A549 (cell line): Measurements from ENCODE around the gene ZNF662. TPM values are rescaled to one million over a fixed set of nuclear protein-coding genes. Genes with fewer than 3 reads are reported as not detected.
A peak's percentile ranks its signal among the peaks of the same experiment; 100 is the strongest.

Source experiments
- ATAC-seq, 2 experiments: fragments of 200-7000 bp in 1 of 2; fragments of >200 bp in 1 of 2; cut with Nextera tagmentation in 1 of 2; cut with Tn5 transposase in 1 of 2; 3 replicates each; pipeline versions ENCODE4 v1.8.0 to v1.9.1; 2018 to 2020; ENCODE audit warnings: mild to moderate bottlenecking in 1 of 2, moderate library complexity in 1 of 2
- CTCF ChIA-PET: fragments of 300-600 bp; sonication (Branson Sonifier 250); formaldehyde crosslinking; extraction: SDS; loops from one replicate; lab custom pipeline; 2021; ENCODE audit warnings: antibody characterized with exemption, inconsistent platforms; lab: Yijun Ruan, JAX
- POLR2A ChIA-PET: fragments of 350-600 bp; formaldehyde crosslinking; extraction: SDS; loops from one replicate; lab custom pipeline; 2021; ENCODE audit warnings: antibody characterized with exemption, inconsistent platforms; lab: Yijun Ruan, JAX
- DNase-seq, 2 experiments: peaks; one replicate each; pipeline versions ENCODE4 v3.0.0 to v3.0.0-alpha.2; 2011 to 2016; ENCODE audit warnings: low read depth in 1 of 2, low spot score in 1 of 2
- FAIRE-seq: peaks from 2 replicates; lab custom pipeline; 2011; peaks lifted over from hg19 to GRCh38; lab: Jason Lieb, UNC
- H3K27ac ChIP-seq, 2 experiments: fragments of >200 bp; sonication (Bioruptor Twin); formaldehyde crosslinking; 3 replicates each; pipeline ENCODE4 v1.5.1; 2016 to 2017
- H3K4me1 ChIP-seq: fragments of >200 bp; sonication (Bioruptor Twin); formaldehyde crosslinking; 3 replicates; pipeline ENCODE4 v1.6.1; 2016
- H3K4me2 ChIP-seq: fragments of >200 bp; sonication (Bioruptor Twin); formaldehyde crosslinking; 3 replicates; pipeline ENCODE4 v1.6.1; 2016
- H3K4me3 ChIP-seq: fragments of >200 bp; sonication (Bioruptor Twin); formaldehyde crosslinking; 3 replicates; pipeline ENCODE4 v1.5.1; 2016
- H3K9me3 ChIP-seq: fragments of >200 bp; sonication (Bioruptor Twin); formaldehyde crosslinking; 3 replicates; pipeline ENCODE4 v1.6.1; 2016
- EHMT2 ChIP-seq: fragments of 200-600 bp; sonication (generic); IDR thresholded peaks from 2 replicates; pipeline ENCODE4 v1.6.1; 2016; ENCODE audit warnings: antibody characterized with exemption, low read depth, mild to moderate bottlenecking, moderate library complexity
- ESRRA ChIP-seq: fragments of 150-350 bp; IDR thresholded peaks from 2 replicates; pipeline ENCODE4 v1.6.1; 2014; ENCODE audit warnings: mild to moderate bottlenecking, low read length, borderline replicate concordance
- GATA3 ChIP-seq: IDR thresholded peaks from 2 replicates; pipeline ENCODE4 v1.6.1; 2012; ENCODE audit warnings: borderline replicate concordance
- NPAS2 ChIP-seq: fragments of 250-450 bp; sonication (Bioruptor Pico); IDR thresholded peaks from 2 replicates; pipeline ENCODE4 v1.8.0; 2022; ENCODE audit warnings: mild to moderate bottlenecking, moderate library complexity, borderline replicate concordance
- NR3C1 ChIP-seq: fragments of >200 bp; sonication (Bioruptor Twin); formaldehyde crosslinking; IDR thresholded peaks from 3 replicates; pipeline ENCODE4 v1.6.1; 2017
- POLR2A ChIP-seq: IDR thresholded peaks from 2 replicates; pipeline ENCODE4 v1.6.1; 2012; ENCODE audit warnings: mild to moderate bottlenecking, low read length
- RARB ChIP-seq: fragments of 250-450 bp; sonication (Bioruptor Pico); IDR thresholded peaks from 2 replicates; pipeline ENCODE4 v1.8.0; 2021; ENCODE audit warnings: mild to moderate bottlenecking, moderate library complexity
- REST ChIP-seq: fragments of 200-600 bp; sonication (generic); IDR thresholded peaks from 2 replicates; pipeline ENCODE4 v1.6.1; 2016; ENCODE audit warnings: antibody characterized with exemption, mild to moderate bottlenecking, moderate library complexity
- RFX5 ChIP-seq: fragments of 450-650 bp; IDR thresholded peaks from 2 replicates; pipeline ENCODE4 v1.7.1; 2014; ENCODE audit warnings: antibody characterized with exemption, mild to moderate bottlenecking, moderate library complexity
- SMC3 ChIP-seq: fragments of >200 bp; sonication (Bioruptor Twin); formaldehyde crosslinking; IDR thresholded peaks from 3 replicates; pipeline ENCODE4 v1.6.1; 2018; ENCODE audit warnings: inconsistent platforms
- TP53 ChIP-seq: fragments of 250-450 bp; sonication (Bioruptor Pico); IDR thresholded peaks from 2 replicates; pipeline ENCODE4 v1.5.0; 2021; ENCODE audit warnings: mild to moderate bottlenecking, moderate library complexity
- ZC3H11A ChIP-seq: fragments of 450-650 bp; IDR thresholded peaks from 2 replicates; pipeline ENCODE4 v1.6.1; 2014; ENCODE audit warnings: antibody characterized with exemption, mild to moderate bottlenecking
- ZNF302 ChIP-seq: fragments of 250-450 bp; sonication (Bioruptor Pico); IDR thresholded peaks from 2 replicates; pipeline ENCODE4 v1.9.0; 2021; ENCODE audit warnings: inconsistent platforms, mild to moderate bottlenecking, moderate library complexity
- WGBS: methylation state at CpG from one replicate; pipeline ENCODE4 v1.1.6; 2017; ENCODE audit errors: missing lambda C conversion rate; 5-methylcytosine and 5-hydroxymethylcytosine counted together
- polyA plus RNA-seq, 4 experiments: library from polyadenylated mRNA; depleted of rRNA in 3 of 4; stranded (reverse); fragments of >200 nt; fragmentation: RNase III in 1 of 4; extraction: RNeasy Plus Mini Kit Qiagen cat#74134 plus additional on column Dnase treatment in 1 of 4; gene quantifications; 2 replicates in 3 of 4; 3 replicates in 1 of 4; pipeline ENCODE4 v1.2.3, GENCODE V29; 2011 to 2017
- TF ChIP-seq, protein P1 (sequence below): fragments of 450-650 bp; IDR thresholded peaks from 2 replicates; pipeline ENCODE4 v1.6.1; 2014; ENCODE audit warnings: antibody characterized with exemption
- TF ChIP-seq, protein P2 (sequence below): IDR thresholded peaks from 2 replicates; pipeline ENCODE4 v1.6.1; 2012

ZNF662 gene
- polyA plus RNA-seq, 2 of the 4 experiments (the other 2 are of a cell fraction) = not detected

DNA sequence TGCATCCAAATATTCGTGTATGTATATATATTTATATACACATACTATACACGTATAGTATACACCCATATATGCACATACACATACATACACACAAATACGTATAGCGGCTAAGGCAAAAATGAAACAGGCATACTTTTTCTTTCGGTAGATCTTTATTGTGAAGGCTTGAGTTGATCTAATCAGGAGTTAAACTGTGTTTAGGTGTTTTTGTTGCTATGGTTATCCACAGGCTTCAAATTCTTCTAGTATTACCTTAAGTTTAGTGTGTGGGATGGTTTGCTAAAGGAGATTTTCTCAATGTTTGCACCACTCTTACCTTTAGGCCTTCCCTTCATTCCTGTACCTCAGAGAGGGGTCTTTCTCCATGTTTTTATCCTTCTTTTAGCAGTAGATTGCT lies 28.2 kb downstream of the ZNF662 start (continued):
- TF ChIP-seq SMC3 (no peak), POLR2A (no peak), ESRRA (no peak)
- TF ChIP-seq, protein P1, sequence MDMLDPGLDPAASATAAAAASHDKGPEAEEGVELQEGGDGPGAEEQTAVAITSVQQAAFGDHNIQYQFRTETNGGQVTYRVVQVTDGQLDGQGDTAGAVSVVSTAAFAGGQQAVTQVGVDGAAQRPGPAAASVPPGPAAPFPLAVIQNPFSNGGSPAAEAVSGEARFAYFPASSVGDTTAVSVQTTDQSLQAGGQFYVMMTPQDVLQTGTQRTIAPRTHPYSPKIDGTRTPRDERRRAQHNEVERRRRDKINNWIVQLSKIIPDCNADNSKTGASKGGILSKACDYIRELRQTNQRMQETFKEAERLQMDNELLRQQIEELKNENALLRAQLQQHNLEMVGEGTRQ = no peak

- Histone ChIP-seq H3K9me3 (no peaks in the 10 kb centered on the region), H3K4me1 (no peaks in the 10 kb centered on the region), H3K27ac (no peak overlapping the region), H3K4me3 (no peak overlapping the region), H3K4me2 (no peak overlapping the region)
- WGBS = 2% methylated on average over 2 of the region's 2 CpGs
- POLR2A ChIA-PET = no interaction called here
- TF ChIP-seq REST = peak; percentile 42; the same call in 1 of the 2 replicates
- no peak for TF ChIP-seq EHMT2
- no peak for DNase-seq
- FAIRE-seq = no peak
- CTCF ChIA-PET = interaction anchor here (0.9 kb wide), 1 partner anchor 27 kb away, joined by 3 read pairs; no protein-coding TSS in a partner anchor
- no peak for ATAC-seq
Observed at GRCh38 chr3:42934910-42935309, 29.0 kb downstream of the ZNF662 start.

GRCh38 chr3:42935472-42935871 lies 29.5 kb downstream of the ZNF662 start:
- 0% methylated on average over 1 of the region's 1 CpG for WGBS
- no peak for ATAC-seq
- Histone ChIP-seq H3K4me1 (no peaks in the 10 kb centered on the region), H3K9me3 (no peaks in the 10 kb centered on the region), H3K27ac (no peak overlapping the region), H3K4me2 (no peak overlapping the region), H3K4me3 (no peak overlapping the region)
- FAIRE-seq = no peak
- DNase-seq = no peak
- TF ChIP-seq NR3C1 (no peak), GATA3 (no peak), ZNF302 (CRISPR knock-in tag) (no peak), RARB (CRISPR knock-in tag) (no peak), NPAS2 (CRISPR knock-in tag) (no peak)
- TF ChIP-seq, protein P1 = no peak
- ChIA-PET CTCF (interaction anchor here (0.9 kb wide), 1 partner anchor 26 kb away, joined by 3 read pairs; no protein-coding TSS in a partner anchor), POLR2A (no interaction called here)

DNA sequence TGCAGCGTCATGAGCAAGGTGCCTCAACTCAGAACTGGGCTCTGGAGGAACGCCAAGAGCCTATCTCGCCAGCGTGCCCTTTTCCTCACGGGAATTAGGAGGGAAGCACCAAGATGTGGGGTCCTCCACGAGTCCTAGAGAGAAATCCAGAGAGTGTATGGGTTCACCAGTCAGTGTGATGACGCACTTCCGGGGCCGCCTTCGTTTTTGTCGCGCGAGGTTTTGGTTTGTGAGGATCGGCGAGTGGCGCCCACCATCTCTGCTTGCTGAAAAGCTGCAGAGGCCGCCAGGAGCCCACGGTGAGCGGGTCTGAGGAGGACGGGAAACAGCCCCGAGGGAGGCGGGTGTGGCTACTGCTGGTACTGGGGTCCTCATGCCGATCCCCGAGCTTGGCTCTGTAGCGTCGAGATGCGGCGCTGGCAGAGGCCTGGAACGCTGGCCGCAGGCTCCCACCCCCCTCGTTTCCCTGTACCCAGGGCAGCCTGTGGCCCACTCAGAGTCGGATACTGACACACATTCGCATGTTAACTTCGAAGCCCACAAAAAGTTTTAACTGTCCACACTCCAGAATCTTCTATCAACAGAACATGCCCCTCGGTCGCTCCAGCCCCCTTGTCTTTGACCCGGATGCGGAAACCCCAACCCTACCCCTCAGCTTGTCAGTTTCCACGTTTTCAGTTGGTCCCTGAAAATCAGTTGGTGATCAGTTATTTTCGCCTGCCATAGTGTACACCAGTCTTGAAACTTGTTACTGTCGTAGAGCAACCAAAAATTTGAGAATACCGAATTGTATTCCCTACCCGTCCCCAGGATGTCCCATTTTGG lies 30.4 kb downstream of the ZNF662 start:
- ChIA-PET POLR2A (no interaction called here), CTCF (no interaction called here)
- Histone ChIP-seq H3K4me2 (no peak overlapping the region), H3K4me1 (no peaks in the 10 kb centered on the region), H3K4me3 (no peak overlapping the region), H3K9me3 (no peaks in the 10 kb centered on the region), H3K27ac (no peak overlapping the region)
- ATAC-seq (no peak), DNase-seq (no peak), FAIRE-seq (no peak)
- 59% methylated on average over 34 of the region's 43 CpGs for WGBS
- TF ChIP-seq, protein P2, sequence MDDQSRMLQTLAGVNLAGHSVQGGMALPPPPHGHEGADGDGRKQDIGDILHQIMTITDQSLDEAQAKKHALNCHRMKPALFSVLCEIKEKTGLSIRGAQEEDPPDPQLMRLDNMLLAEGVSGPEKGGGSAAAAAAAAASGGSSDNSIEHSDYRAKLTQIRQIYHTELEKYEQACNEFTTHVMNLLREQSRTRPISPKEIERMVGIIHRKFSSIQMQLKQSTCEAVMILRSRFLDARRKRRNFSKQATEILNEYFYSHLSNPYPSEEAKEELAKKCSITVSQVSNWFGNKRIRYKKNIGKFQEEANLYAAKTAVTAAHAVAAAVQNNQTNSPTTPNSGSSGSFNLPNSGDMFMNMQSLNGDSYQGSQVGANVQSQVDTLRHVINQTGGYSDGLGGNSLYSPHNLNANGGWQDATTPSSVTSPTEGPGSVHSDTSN = no peak
- no peak for TF ChIP-seq SMC3
- TF ChIP-seq TP53 (CRISPR knock-in tag) = no peak
- no peak for TF ChIP-seq GATA3
- no peak for TF ChIP-seq EHMT2
- TF ChIP-seq ZC3H11A = no peak
- no peak for TF ChIP-seq RFX5
